Calu3 (cell line): ENCODE data around the gene BMP8B. TPM values are rescaled to one million over a fixed set of nuclear protein-coding genes. Genes with fewer than 3 reads are reported as not detected.

ENCODE experiments used
- BruUV-seq: library from RNA; stranded (reverse); fragments of 400-500 nt; replicated peaks from 2 replicates; lab custom pipeline; 2021; lab: Mats Ljungman, UMichigan
- CTCF ChIA-PET: fragments of 300-600 bp; sonication (Branson Sonifier 250); formaldehyde crosslinking; loops from one replicate; lab custom pipeline; 2022; ENCODE audit warnings: antibody characterized with exemption; lab: Charles Lee
- DNase-seq: peaks from one replicate; pipeline ENCODE4 v3.0.0; 2022
- H3K27ac Mint-ChIP-seq: one replicate; pipeline ENCODE4 v1.8.0; 2022; ENCODE audit warnings: mixed read lengths; ENCODE audit not compliant: unreplicated experiment
- H3K27me3 Mint-ChIP-seq: one replicate; pipeline ENCODE4 v1.8.0; 2022; ENCODE audit warnings: mixed read lengths; ENCODE audit not compliant: unreplicated experiment
- H3K36me3 Mint-ChIP-seq: one replicate; pipeline ENCODE4 v1.8.0; 2022; ENCODE audit warnings: mild to moderate bottlenecking, moderate library complexity, mixed read lengths; ENCODE audit not compliant: insufficient read depth, unreplicated experiment
- H3K4me1 Mint-ChIP-seq: one replicate; pipeline ENCODE4 v1.8.0; 2022; ENCODE audit warnings: mild to moderate bottlenecking, low read depth, mixed read lengths; ENCODE audit not compliant: unreplicated experiment
- H3K4me3 Mint-ChIP-seq: one replicate; pipeline ENCODE4 v1.8.0; 2022; ENCODE audit warnings: mild to moderate bottlenecking, low read depth, moderate library complexity, mixed read lengths; ENCODE audit not compliant: unreplicated experiment
- H3K9me3 Mint-ChIP-seq: one replicate; pipeline ENCODE4 v1.8.0; 2022; ENCODE audit warnings: low read depth, mixed read lengths; ENCODE audit not compliant: unreplicated experiment
- intact Hi-C: fragments of 100-400 bp; cut with micrococcal nuclease; formaldehyde crosslinking; loops from one replicate; pipeline ENCODE4 v1.10.0; 2022; ENCODE audit not compliant: unreplicated experiment
- total RNA-seq: library from RNA; stranded (reverse); gene quantifications from 2 replicates; pipeline ENCODE4 v1.2.3, GENCODE V29; 2022
- TF ChIP-seq, protein P1 (sequence below): fragments of 200-600 bp; IDR thresholded peaks from one replicate; pipeline ENCODE4 v1.8.0; 2022; ENCODE audit warnings: antibody characterized with exemption; ENCODE audit not compliant: unreplicated experiment

BMP8B gene
- total RNA-seq, 1 experiment from 2014 or later = 6.8 TPM

GRCh38 chr1:39711966-39712340, 76.7 kb downstream of the BMP8B start:
- BruUV-seq = no TSS peak
- TF ChIP-seq, protein P1, sequence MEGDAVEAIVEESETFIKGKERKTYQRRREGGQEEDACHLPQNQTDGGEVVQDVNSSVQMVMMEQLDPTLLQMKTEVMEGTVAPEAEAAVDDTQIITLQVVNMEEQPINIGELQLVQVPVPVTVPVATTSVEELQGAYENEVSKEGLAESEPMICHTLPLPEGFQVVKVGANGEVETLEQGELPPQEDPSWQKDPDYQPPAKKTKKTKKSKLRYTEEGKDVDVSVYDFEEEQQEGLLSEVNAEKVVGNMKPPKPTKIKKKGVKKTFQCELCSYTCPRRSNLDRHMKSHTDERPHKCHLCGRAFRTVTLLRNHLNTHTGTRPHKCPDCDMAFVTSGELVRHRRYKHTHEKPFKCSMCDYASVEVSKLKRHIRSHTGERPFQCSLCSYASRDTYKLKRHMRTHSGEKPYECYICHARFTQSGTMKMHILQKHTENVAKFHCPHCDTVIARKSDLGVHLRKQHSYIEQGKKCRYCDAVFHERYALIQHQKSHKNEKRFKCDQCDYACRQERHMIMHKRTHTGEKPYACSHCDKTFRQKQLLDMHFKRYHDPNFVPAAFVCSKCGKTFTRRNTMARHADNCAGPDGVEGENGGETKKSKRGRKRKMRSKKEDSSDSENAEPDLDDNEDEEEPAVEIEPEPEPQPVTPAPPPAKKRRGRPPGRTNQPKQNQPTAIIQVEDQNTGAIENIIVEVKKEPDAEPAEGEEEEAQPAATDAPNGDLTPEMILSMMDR = no peak
- no peaks in the 10 kb centered on the region for H3K4me1 Mint-ChIP-seq
- CTCF ChIA-PET = interaction anchor here (0.7 to 1.2 kb wide), 2 partner anchors 9 to 106 kb away, joined by 4 to 5 read pairs; no protein-coding TSS in a partner anchor
- H3K4me3 Mint-ChIP-seq = no peak overlapping the region
- no peak overlapping the region for H3K27ac Mint-ChIP-seq
- H3K36me3 Mint-ChIP-seq = no peaks in the 10 kb centered on the region
- intact Hi-C loops = no loop called here
- no peak for DNase-seq
- peaks cover 73% of the 10 kb centered on the region for H3K27me3 Mint-ChIP-seq
- H3K9me3 Mint-ChIP-seq = no peaks in the 10 kb centered on the region

DNA sequence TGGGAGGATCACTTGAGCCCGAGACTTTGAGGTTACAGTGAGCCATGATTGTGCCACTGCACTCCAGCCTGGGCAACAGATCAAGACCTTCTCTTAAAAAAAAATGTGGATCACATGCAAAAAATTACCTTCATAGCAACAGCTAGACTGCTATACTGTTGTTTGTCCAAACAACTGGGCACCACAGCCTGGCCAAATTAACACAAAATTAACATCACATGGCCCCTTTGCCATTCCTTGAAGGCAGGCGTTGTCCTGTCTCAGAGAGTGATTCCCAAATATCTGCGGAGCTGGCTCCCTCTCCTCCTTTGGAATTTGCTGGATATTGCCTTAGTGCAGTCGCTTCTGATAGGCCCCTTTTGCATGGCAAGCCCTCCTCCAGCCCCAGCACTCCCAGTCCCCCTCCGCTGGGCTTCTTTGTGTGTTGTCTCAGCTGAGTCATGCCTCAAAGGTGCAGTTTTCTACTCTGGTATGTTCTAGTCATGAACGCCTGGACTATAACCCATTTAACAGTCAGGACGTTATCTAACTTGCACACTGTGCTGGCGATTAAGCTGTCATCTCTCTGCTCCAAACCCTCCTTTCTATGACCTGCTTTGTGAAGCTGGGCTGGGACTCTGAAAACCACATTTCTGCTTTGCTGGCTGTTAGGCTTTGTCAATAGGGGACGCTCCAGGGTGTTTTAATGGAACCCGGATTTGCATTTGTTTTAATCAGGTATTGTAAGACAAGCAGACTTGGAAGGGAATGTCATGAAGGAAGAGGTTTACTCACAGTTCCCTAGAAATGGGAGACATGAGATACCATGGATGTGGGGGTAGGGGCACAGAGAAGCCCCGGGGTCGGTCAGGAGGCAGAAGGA, 77.3 kb downstream of the BMP8B start:
- peaks cover 73% of the 10 kb centered on the region for H3K27me3 Mint-ChIP-seq
- intact Hi-C loops = no loop called here
- no peak overlapping the region for H3K4me3 Mint-ChIP-seq
- CTCF ChIA-PET = interaction anchor here (0.7 to 1.2 kb wide), 2 partner anchors 8 to 105 kb away, joined by 4 to 5 read pairs; no protein-coding TSS in a partner anchor
- BruUV-seq = no TSS peak
- H3K4me1 Mint-ChIP-seq = no peaks in the 10 kb centered on the region
- TF ChIP-seq, protein P1 = no peak
- H3K36me3 Mint-ChIP-seq = no peaks in the 10 kb centered on the region
- no peak for DNase-seq
- H3K27ac Mint-ChIP-seq = no peak overlapping the region
- no peaks in the 10 kb centered on the region for H3K9me3 Mint-ChIP-seq

GRCh38 chr1:39707506-39707905, 81.2 kb downstream of the BMP8B start:
- CTCF ChIA-PET = no interaction called here
- DNase-seq = no peak
- intact Hi-C loops = no loop called here
- H3K9me3 Mint-ChIP-seq = no peaks in the 10 kb centered on the region
- H3K27me3 Mint-ChIP-seq = peaks cover 43% of the 10 kb centered on the region
- H3K36me3 Mint-ChIP-seq = no peaks in the 10 kb centered on the region
- H3K27ac Mint-ChIP-seq = no peak overlapping the region
- H3K4me1 Mint-ChIP-seq = no peaks in the 10 kb centered on the region
- BruUV-seq = no TSS peak
- TF ChIP-seq, protein P1 = no peak
- H3K4me3 Mint-ChIP-seq = no peak overlapping the region

Other genes starting within 250 kb of the BMP8B start
- 193 and 213 TPM in 2 replicates for gene PABPC4, start 212.1 kb downstream of the BMP8B start, total RNA-seq
- 0.09 and 0.27 TPM in 2 replicates for gene HEYL, start 149.2 kb downstream of the BMP8B start, total RNA-seq
- gene NT5C1A, start 116.8 kb downstream of the BMP8B start, total RNA-seq = not detected in 2 replicates
- not detected in 2 replicates for gene HPCAL4, start 97.4 kb downstream of the BMP8B start, total RNA-seq
- gene PPIE, start 50.0 kb downstream of the BMP8B start, total RNA-seq = 38.2 and 46.5 TPM in 2 replicates
- 1.0 and 1.3 TPM in 2 replicates for gene OXCT2, start 17.5 kb downstream of the BMP8B start, total RNA-seq
- gene TRIT1, start 94.6 kb upstream of the BMP8B start, total RNA-seq = 17.6 and 21.8 TPM in 2 replicates
- 0.59 and 0.78 TPM in 2 replicates for gene MYCL, start 113.1 kb upstream of the BMP8B start, total RNA-seq
- 3.9 and 4.9 TPM in 2 replicates for gene MFSD2A, start 166.3 kb upstream of the BMP8B start, total RNA-seq